Stimulated activated CD8-positive, alpha-beta memory T cell treated with anti-CD3 and anti-CD28 coated beads, Interleukin-7, amount 100 ng/mL, for 24 hours (primary cell): ENCODE results near the gene RNF180.
"Not testable (repeated sequence)": the region's sequence is repeated elsewhere in the genome, so short reads cannot be mapped to it uniquely, and the experiment has no call there.

Experiments
- DNase-seq: peaks from one replicate; pipeline ENCODE4 v3.0.0-alpha.2; 2020; ENCODE audit warnings: low read depth

RNF180 gene

DNA sequence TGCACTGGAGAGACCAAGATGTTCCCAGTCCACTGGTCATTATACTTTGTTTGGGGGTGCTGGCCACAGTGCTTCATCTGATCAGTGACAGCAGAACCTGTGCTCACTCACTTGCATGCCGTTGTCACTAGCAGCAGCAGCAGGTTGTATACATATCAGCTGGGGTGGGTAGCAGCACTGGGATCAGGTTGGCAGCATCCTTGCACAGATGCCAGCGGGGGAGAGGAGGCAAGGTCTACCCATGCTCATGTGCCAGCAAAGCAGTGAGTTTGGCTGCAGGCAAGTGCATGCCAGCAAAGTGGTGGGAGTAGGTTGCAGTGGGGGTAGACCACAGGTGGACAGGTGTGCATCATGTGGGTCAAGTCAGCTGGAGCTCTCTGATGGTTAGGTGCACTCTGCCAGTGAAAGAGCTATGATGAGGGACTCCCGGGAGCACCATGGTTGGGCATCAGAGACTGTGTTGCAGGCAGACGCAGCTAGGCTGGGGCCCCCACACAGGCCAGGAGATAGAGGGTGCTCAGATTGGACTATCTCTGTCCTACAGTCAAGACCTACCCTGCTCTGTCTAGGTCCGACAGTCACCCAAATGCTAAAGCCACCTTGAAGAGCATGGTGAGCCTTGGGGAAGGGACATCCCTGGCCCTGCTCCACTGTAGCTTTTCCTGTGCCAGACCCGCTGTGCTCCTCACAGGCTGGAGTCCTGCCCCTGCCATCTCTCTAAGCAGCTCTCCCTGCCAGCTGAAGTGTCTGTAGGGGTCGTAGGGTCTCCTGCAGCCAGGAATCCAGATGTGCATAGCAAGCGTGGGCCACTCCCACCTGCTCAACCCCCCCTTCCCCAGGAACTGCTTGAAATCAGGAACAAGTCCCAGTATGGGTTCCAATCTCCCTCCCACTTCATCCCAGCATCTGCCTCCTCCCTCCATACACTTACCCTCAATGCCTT lies 119.8 kb downstream of the RNF180 start:
- DNase-seq = no peak

DNA sequence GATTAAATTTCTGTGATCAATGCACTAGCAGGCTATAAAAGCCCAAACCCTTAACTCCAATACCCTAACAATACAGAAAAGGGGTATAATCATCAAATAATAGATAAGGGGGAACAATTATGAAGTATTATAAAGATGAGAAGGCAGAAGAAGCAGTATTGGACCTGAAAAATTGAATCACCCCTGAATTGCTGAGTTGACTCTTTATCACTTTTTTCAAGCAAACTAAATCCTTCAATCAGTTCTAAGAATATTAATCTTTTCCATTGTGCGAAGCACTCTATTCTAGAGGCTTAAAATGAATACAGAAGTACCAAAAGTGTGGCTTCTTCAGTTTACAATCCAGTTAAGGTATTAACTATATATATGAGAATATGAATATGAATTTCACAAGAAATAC lies 120.7 kb downstream of the RNF180 start:
- DNase-seq = no peak

DNA sequence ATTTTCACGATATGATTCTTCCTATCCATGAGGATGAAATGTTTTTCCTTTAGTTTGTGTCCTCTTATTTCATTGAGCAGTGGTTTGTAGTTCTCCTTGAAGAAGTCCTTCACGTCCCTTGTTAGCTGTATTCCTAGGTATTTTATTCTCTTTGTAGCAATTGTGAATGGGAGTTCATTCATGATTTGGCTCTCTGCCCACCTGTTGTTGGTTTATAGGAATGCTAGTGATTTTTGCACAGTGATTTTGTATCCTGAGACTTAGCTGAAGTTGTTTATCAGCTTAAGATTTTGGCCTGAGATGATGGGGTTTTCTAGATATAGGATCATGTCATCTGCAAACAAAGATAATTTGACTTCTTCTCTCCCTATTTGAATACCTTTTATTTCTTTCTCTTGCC lies 122.9 kb downstream of the RNF180 start:
- DNase-seq = not testable (repeated sequence)

DNA sequence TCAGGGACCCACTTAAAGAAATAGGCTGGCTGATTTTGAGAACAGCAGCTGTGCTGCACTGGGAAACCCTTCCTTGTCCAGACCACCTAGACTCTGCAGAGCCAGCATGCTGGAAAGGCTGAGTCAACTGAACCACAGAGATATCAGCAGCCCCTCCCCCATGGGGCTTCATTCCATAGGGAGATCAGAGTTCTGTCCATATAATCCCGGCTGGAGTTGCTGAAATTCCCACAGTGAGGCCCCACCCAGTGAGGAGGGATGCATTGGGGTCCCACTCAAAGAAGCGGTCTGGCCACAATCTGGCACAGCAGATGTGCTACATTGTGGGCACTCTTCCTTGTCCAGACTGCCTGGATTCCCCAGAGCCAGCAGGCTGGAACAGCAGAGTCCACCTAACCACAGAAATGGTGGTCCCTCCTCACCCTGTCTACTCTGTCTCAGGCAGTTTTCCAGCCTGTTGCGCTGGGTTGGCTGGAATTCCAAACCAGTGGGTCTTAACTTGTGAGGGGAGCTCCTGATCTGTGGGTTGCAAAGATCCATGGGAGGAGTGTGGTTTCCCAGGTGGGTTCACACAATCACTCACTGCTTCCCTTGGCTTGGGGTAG lies 127.1 kb downstream of the RNF180 start:
- no peak for DNase-seq

DNA sequence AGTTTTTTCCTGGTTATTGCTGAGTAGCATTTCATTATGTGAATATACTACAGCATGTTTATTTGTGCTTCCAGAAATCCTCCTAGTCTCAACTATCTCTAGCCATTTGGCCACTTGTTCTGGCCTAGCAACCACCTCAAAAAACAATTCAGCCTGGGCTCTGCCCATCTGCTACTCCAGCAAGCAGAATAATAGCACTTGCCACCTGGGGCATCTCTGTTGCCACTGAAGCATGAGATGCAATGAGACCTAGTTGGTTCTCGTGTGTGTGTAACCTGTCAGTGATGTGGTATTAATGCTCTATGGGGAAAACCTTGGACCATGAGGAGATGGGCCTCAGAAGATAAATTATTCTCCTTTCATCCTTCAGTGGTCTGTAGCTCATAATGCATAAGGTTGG lies 129.5 kb downstream of the RNF180 start:
- DNase-seq = no peak

DNA sequence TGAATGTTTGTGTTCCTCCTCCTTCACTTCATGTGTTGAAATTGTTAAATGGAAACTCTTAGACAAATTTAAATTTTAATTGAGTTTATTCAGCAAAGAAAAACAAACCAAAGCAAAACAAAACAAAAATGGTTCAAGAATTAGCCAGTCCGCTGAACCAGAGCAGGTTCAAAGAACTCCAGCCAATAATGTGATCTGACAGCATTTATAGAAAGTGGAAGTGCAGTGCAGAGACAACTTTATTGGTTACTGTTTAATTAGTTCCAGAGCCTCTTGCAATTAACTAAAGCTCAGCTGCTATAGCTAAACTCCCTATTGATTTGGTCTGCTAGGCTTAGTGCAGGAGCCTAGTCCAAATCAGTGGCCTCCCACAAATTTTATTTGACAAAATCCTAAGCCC lies 132.9 kb downstream of the RNF180 start:
- no peak for DNase-seq

DNA sequence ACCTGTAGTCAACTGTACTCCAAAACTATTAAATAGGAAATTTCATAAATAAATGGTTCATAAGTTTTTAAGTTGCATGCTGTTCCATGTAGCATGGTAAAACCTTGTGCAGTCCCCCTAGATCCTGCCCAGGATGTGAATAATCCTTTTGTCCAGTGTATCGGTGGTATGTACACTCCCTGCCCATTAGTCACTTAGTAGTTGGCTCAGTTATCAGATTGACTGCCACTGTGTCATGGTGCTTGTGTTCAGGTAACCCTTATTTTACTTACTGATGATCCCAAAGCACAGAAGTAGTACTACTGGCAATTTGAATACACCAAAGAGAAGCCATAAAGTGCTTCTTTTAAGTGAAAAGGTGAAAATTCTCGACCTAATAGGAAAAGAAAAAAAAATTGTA lies 134.2 kb downstream of the RNF180 start:
- DNase-seq = no peak

DNA sequence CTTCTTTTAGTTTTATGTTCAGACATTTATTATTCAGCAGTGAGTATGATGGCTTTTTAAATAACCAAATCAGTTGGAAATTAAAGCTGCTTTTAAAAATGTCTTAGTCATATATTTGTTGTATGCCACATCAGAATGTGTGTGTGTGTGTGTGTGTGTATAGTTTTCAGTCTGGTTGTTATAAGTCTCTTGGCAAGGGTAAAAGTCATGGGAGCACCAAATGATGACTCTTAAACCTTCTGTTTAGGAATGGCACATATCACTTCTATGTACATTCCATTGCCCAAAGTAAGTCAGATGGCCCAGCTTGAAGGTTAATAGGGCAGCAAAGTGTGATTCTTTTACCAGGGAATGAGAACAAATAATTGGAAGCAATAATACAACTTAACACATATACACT lies 135.9 kb downstream of the RNF180 start:
- DNase-seq = no peak

DNA sequence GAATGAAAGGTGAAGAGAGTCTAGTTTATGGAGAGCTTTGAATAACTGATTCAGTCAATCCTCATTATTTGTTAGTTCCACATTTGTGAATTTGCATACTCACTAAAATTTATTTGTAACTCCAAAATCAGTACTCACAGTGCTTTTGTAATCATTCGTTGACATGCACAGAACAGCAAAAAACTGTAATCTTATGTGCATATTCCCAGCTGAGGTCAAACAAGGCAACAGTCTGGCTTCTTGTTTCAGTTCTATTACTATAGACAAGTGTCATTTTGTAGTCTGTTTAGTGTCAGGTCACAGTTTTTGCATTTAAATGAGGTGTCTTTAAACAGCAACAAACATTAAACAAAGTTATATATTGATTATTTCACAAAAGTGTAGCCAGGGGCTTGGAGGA lies 142.5 kb downstream of the RNF180 start:
- no peak for DNase-seq

DNA sequence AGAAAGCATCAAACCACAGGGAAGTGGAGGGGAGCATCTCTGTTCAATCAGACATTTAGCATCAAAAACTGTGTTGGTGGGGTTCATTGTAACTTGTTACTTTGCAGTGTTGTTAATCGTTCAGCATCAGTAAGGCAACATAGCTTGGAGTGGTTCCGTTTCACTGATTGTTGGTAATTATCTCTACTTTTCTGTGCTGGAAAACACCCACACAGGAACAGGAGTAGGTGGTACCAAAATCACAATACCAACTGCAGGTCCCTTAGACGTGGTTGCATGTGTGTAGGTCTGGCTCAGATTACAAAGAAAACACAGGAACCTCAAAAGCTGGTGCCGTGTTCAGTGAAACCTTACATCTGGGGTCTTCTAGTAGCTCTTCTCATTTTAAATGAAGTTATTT lies 146.8 kb downstream of the RNF180 start:
- no peak for DNase-seq

DNA sequence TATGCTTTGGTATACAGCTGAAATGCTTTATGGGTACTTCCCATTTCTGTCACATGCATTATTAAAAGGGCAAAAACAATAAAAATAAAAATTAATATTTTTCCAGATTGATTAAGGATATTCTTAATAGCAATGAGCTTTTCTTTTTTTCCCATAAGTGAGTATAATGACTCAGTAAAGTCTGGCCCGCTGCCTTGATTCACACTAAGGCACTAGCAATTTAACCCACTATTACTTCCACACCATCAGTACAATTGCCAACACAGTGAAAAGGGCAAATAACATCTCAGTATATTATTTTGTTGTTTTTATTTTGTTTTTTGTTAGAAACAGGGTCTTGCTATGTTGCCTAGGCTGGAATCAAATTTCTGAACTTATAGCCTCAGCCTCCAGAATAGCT lies 150.1 kb downstream of the RNF180 start:
- DNase-seq = no peak

DNA sequence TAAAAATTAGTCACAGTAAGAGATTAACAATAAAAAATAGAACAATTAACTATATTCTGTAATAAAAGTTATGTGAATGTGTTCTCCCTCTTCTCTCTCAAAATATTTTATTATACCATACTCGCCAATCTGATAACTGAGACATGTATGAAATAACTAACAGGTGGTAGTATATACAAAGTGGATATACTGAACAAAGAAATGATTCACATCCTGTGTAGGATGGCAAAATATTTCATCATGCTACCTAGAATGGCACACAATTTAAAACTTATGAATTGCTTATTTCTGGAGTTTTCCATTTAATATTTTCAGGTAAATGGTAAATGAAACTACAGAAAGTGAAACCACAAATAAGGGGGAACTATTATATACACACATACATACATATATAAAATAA lies 152.5 kb downstream of the RNF180 start:
- DNase-seq = no peak

DNA sequence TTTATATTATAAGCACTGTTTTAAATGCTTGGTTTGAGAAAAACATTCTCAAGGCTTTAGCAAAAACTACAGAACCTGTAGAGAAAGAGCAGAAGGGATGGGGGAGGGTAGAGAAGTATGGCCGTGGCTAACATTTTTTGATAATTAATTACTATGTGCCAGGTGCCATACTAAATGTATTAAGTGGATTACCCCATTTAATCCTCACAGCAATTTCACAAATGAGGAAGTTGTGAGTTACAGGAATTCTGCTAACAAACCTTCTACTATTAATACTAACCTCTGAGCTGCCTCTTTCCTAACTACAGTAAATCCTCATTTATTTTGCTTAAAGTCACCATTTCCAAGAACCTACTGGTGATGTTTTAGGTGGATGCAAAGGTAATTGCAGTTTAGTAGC lies 157.9 kb downstream of the RNF180 start:
- no peak for DNase-seq

DNA sequence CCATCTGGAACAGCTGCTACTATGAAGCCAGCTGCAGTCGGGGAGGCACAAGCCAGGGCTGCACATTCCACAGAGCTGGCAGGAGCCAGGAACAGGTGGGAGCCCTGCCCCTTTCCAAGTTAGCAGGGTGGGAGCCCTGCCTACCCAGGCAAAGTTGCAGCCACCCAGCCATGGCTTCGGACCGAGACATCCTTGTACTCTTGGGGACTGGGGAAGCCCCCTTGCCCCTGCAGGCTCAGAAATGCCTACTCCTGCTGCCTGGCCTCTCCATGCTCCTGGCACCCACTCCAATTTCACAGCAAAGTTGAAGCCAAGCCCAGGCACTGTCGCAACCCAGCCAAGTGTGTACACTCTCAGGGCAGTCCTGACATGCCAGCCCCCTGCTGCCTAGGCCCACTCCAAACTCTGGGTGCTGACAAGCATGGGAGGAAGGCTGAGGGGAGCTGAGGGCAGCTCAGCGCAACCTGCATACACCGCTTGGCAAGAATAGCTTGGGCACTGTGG lies 165.1 kb downstream of the RNF180 start:
- DNase-seq = no peak

DNA sequence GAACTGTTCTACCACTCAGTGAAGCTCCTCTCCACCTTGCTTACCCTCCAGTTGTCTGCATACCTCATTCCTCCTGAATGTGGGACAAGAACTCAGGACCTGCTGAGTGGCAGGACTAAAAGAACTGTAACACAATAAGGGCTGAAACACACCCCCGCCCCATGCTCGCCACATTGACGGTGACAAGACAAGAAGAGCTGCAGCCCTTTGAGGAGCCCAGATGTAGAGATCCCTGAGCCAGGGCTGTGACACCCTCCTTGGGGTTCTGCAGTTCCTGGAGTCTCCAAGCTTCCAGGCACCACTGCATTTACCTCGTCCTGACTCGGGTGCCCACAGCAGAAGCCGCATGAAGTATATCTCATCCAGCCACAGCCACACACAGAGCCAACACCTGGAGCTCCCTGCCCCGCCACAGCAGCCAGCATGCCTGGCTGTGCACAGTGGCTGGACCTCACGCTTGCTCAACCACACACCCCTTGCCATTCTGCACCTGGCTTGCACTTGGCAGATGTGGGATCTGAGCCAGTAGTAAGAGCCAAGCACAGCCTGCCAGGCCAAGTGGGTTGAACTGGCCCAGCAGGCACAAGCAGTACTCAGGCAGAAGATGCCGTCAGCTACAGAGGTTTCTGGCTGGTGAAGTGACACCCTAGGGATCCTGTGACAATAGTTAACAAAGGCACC lies 166.1 kb downstream of the RNF180 start:
- DNase-seq = no peak

DNA sequence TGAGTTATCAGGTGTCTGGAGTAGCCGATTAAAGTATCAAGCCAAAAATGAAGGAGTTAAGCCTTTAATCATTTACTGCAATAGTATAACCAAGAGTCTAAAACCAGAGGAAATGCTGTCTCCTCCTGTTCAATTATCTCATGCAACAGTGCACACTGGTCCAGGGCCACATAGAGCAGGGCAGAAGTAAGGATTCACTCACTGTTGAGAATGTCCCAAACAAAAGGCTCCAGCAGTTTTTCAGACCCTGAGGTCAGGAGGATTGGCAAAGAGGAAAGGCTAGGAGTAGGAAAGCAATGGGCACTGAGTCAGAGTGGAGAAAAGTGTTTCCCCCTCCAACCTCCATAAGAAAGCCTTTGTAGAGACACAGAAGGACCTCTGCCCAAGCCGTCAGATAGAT lies 168.2 kb downstream of the RNF180 start:
- DNase-seq = no peak

DNA sequence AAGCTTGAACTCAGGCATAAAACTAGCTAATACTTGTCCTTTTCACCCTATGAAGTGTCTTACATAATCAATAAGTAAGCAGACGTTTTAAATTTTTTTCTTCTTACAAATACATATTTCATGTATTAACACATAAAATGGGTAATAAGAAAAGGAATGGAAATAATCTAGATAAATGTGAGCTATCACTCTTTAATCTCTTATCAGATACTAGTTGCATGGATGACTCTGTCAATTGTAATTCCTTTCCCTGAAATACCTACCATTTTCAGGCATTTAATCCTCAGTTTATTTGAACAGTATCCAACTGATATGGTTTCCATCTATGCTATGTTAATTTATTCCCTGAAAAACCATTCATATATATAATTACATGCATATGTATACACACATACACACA lies 174.1 kb downstream of the RNF180 start:
- DNase-seq = no peak

DNA sequence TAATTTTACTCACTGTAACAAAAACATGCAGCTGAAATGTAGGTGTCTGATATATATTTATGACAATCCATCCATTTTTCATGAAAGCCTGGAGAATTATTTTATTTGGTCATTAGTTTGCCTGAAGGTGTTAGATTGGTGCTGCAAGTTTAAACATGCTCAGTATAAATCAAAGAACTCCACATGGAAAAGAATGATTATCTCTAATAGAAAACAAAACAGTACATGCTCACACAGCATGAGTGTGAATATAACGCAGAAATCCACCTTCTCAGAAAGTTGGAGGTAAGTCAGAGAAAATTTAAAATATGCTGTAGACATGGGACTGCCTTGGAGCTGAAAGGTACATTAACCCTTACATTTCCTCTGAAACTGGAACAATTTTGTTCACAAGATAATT lies 174.7 kb downstream of the RNF180 start:
- no peak for DNase-seq

DNA sequence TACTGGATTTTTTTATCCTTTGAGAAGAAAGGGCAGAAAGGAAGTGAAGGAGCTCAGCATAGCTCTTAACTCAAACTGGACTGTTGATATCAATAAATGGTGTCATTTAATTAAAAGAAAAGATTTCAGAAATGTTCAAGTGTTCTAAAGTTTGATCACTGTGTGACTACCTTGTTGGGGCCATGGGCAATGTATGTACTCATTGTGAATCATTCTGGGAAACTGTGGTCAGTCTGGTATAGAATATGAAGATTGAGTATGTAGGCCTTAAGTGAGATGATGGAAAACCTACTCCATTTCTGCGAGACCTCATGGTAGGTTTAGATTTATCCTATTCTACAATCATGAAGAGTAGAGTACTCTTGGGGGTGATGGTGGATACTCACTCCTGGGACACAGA lies 175.7 kb downstream of the RNF180 start:
- DNase-seq = no peak

DNA sequence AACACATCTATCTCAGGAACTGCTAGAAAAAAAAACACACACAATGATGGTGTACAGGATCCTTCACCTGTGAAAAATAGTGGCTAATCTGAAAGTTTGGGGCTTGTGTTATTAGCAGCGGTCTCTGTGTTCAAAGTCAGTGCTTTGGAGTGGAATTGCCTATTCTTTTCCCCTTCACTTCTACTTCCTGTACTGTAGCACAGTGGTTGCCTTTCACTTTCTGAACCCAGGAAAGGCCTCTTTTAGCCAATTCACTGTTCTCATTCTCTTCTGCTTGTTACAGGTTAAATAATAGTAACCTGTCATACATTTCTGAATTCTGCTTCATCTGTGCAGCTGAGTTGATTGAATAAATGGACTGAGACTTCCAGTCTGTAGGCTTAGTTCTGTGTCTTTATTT lies 178.9 kb downstream of the RNF180 start:
- DNase-seq = no peak

DNA sequence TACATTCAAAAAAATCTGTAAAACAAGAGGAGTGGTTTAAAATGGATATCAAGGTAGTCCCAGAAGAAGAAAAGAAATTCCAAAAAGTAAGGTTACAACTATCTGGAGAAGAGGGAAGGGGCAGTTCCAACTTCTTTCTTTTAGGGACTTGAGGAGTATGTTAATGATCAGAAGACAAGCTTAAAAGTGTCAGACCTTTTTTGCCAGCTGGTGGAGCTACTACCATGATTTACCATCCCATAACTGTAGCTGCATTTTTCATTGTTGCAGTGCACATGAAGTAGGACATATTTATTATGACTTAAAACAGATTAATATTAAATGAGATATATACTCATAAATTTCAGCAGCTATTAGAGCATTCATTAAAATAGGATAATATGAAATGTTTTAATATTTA lies 181.7 kb downstream of the RNF180 start:
- no peak for DNase-seq

DNA sequence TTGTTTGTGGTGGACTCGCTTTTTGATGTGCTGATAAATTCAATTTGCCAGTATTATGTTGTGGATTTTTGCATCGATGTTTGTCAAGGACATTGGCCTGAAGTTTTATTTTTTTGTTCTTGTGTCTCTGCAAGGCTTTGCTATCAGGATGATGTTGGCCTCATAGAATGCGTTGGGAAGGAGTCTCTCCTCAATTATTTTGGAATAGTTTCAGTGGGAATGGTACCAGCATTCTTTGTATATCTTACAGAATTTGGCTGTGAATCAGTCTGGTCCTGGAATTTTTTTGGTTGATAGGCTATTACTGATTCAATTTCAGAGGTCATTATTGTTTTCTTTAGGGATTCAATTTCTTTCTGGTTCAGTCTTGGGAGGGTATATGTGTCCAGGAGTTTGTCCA lies 198.8 kb downstream of the RNF180 start:
- no peak for DNase-seq

DNA sequence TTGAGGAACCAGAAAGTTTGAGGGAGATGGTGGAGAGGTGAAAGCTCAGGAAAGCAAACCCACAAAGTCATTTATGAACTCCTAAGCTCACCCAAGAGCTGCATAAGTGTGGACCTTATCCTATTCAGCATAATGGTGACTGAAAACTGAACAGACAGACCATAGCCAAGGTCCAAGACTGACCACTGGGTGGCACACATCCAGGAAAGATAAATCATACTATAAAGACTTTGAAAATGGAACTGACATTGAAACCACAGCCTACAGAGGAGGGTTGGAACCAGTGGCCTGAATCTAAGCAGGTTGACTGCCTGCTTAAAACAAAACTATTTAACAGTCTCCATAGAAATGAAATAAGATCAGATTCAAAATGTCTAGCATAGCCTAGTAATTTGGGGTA lies 219.1 kb downstream of the RNF180 start:
- no peak for DNase-seq
